Stimulated activated CD4-positive, alpha-beta T cell treated with anti-CD3 and anti-CD28 coated beads, Interleukin-1b, Interleukin-23, amount 100 ng/mL, for 24 hours (primary cell): ENCODE results near the gene FDCSP.
"Not testable (repeated sequence)": the region's sequence is repeated elsewhere in the genome, so short reads cannot be mapped to it uniquely, and the experiment has no call there.

Experiments used
- DNase-seq, 4 experiments: peaks; one replicate each; pipeline ENCODE4 v3.0.0-alpha.2; 2020; ENCODE audit warnings: low read depth in 4 of 4, low spot score in 1 of 4

The FDCSP gene

DNA sequence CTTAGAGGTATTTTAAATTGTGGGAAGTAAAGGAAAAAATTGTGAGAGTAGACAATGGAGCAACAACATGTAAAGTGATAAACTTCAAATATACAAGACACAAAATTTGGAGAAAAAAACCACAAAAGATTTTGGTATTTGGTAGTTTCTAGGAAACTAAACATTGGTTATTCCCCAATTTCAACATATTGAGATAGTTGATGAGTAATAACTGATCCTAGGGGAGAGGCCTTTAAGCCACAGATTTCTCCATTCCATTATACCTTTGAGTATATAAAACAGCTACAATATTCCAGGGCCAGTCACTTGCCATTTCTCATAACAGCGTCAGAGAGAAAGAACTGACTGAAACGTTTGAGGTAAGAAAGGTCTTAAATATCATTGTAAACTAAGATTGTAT is at the start of gene FDCSP:
TSS of gene FDCSP (plus strand) at position 301 of the 400 bp plus-strand sequence. CDS start 5,071 bp downstream, outside the sequence.
- no peak for DNase-seq

DNA sequence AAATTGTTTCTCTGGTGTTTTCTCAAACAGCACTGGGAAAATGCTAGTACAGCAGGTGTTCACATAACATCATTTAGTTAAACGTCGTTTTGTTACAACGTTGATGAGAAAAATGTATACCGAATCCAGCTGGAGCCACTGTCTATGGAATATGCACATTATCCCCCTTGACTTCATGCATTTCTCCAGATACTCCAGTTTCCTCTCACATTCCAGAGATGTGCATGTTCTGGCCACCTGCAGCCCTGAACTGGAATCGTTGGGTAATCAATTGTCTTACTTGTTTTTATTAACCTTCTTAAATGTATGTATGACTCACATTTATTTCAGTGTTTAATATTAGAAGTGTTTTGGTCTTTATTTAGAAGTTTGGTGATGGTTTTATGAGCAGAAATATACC is 48.8 kb upstream of the FDCSP start:
- DNase-seq, result no peak

DNA sequence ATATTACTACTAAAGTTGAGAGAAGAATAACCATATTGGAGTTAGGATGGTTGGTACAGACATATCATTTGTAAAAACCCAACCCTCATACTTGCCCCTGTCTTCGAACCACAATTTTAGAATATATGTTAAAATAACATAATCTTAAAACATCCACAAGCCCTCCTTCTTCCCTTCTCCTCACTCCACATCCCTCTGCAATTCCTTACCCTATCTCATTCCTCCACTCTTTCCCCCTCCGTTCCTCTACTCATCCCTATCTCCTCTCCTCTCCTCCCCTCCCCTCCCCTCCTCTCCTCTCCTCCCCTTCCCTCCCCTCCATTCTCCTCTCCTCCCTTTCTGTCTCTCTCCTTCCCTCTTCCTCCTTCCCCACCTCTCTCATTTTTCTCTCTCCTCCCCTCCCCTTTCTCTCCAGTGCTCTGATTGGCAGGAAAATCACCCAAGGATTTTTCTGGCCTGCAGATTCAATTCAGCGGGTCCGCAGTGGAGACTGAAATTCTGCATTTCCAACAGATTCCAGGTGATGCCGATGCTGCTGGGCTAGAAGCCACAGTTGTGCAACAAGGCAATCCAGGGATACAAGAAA is 47.8 kb upstream of the FDCSP start:
- DNase-seq, result no peak

DNA sequence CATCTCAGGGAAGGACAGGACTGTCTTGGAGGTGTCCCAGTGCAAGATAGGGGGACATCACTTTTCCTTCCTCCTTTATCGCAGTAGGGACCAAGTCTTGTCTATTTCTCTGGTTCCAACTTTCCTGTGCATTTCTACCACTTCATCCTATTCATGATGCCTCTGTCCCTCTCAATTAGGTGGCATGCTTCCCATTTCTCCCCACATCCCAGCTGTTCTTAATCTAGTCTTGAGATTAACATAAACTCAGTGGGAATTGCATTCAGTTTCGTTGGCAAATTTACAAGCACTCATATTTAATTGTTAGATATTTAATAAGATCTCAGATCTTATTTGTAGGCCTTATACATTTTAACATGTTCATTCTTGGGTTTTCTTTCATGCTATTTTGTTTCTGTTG is 46.1 kb upstream of the FDCSP start:
- no peak for DNase-seq

- no peak for DNase-seq
Measured at GRCh38 chr4:70181864-70182263, 44.1 kb upstream of the FDCSP start.

DNA sequence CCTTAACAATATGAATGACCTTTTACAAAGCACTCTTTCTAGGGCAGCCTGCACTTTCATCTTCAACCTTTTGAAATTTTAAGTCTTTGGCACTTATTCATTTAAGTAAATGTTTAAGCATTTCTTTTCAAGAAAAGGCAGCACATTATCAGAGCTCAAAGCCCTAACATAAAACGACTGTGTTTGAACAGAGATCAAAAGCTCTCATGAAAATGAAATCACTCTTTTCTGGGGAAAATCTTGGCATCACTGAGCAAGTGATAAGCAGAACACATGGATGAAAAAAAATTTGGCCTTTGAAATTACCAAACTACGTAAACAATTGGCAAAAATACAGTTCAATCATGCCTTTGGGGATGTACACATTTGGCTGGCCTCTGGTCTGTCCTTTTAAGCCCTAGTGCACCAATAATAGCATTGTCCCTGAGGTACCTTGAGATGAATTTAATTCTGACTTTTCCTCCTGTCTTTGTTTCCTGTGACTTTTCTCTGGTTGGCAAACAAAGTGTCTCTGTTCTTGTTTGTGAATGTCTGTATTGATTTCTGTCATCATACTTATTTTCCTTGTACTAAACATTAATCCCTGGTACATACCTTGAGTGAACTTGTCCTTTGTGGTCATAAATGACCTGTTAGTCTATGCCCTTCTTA is 43.3 kb upstream of the FDCSP start:
- no peak for DNase-seq

DNA sequence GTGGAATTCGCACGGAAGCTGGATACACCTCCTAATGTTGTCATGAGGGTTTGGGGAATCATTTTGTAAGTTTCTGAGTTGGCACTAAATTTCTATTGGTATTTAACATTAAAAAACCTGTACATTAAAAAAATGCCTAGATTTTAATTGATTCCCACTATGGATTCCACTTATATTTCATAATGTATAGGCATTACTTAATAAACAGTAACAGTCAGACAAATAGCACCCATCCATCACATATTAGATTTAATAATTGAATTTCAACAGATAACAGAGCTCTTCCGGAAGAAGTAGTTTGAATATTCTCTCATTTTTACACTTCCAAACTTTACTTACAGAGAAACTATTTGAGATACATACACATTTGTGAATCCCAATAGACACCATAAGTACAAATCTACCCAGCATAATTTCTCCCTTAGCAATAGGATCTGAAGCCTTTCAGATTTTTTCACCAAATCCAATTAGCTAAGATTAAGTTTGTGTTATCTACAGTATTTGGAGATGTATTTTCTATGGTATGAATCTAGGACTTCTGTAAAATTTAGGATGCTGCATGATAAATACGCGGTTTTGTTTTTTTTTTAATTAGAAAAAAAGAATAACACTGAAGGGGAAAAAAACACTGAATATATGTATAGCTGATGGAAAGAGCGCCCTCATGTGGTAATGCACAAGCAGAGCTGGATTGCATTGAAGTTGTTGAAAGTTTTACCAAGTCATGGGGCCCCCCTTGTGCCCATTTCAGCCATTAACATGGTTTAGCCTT is 42.6 kb upstream of the FDCSP start:
- no peak for DNase-seq

GRCh38 chr4:70183940-70184246 is 42.0 kb upstream of the FDCSP start:
- DNase-seq, result no peak

DNA sequence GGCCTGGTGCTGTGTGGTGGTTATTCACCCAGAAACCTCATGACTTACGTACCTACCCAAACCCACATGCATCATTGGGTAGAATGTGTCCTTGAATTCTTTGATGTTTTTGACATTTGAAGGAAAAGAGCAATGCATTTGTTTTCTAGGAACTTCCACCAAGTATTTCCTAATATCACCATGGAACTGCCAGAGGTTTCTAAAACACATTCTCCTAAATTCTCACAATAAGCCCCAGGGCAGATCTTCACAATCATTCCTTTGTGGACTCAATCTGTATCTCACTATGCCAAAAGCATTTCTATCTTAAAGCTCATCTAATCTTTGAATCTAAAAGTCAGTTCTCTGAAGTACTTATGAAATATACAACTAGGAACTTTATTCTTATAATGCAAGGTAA is 38.7 kb upstream of the FDCSP start:
- DNase-seq, result no peak

DNA sequence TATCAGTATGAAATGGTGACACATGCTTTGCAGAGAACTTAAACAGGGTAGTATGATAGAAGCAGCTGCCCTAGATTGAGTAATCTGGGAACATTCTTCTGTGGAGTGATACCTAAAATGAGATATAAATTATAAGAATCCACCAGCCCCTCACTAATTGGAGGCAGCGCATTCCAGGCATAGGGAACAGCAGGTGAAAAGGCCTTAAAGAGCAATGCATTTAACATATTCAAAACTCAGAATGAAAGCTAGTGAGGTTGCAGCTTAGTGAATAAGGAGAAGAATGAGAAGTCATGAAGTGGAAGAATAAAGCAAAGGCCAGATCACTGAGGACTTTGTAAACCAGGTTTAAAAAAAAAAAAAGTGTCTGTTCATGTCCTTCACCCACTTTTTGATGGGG is 35.3 kb upstream of the FDCSP start:
- no peak for DNase-seq

- DNase-seq, result no peak
Measured at GRCh38 chr4:70191647-70192046, 34.3 kb upstream of the FDCSP start.

DNA sequence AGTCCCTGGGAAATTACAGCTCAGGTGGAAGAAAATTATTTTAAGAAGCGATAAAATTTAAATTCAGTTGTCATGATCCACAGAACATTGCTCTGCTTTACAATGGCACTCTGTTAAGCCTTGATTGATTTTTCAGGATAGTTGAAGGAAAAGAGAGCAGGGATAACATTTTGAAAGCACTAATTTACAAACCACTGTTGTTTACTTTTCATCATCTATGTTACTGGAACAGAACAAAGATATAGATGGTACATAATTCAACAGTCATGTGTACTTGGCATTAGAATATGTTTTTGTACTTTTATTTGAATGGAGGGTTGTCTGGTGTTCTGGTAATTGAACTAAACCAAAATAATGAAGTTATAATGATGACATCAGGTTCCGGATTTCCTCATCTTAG is 33.0 kb upstream of the FDCSP start:
- no peak for DNase-seq

DNA sequence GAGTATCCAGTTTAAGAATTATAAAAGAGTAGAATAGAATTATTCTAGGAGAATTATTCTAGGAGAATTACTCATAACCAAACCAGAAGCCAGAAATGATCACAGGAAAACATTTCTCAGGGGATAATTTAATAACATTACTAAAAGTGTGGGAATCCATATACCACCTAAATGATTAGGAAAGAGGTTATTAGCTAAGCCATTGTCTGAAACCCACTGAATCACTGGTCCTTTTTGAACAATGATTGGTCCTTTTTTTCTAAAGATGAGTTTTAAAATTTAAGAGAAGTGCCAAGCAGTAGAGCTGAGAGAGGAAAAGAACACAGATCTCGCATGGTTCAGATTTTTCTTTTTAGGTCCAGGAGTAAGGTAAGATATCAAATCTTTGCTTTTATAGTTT is 30.5 kb upstream of the FDCSP start, which contains the start of gene ODAM:
TSS of gene ODAM (plus strand) at position 301 of the 400 bp plus-strand sequence. CDS start 819 bp downstream, outside the sequence.
- DNase-seq, result no peak

DNA sequence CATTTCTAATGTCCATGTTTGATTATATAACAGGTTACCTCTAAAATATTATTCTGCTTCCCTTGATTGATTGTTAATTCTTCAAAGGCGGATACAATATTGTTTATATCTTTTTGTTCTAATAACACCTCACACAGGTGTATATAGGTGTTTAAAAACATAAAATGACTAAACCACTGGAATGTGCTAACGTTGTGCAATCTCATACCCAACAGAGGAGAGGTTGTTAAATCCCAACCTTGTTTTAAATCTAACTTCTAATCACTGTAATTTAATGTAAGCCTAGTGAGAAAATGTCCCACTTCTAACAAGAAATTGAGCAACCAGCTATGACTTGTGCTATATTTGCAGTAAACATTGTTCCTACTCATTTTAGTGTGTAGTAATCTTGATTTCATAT is 29.1 kb upstream of the FDCSP start:
- no peak for DNase-seq

DNA sequence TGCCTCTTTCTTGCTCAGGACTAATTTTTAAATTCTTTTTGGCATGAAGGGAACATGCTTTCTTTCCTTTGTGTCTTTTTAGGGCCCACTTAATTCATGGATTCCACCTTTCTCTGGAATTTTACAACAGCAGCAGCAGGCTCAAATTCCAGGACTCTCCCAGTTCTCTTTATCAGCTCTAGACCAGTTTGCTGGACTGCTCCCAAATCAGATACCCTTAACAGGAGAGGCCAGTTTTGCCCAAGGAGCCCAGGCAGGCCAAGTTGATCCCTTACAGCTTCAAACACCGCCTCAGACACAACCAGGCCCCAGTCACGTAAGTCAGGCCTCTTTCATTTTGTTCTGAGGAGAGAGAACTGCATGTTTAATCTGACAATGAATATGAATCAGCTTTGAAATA is 28.1 kb upstream of the FDCSP start:
- DNase-seq, result no peak

- DNase-seq, result no peak
Measured at GRCh38 chr4:70203601-70204000, 22.3 kb upstream of the FDCSP start.

- DNase-seq, result not testable (repeated sequence)
Measured at GRCh38 chr4:70212752-70213151, 13.2 kb upstream of the FDCSP start.

- not testable (repeated sequence) for DNase-seq
Measured at GRCh38 chr4:70216109-70216508, 9.8 kb upstream of the FDCSP start.

GRCh38 chr4:70216550-70216949 is 9.4 kb upstream of the FDCSP start:
- DNase-seq, result not testable (repeated sequence)

DNA sequence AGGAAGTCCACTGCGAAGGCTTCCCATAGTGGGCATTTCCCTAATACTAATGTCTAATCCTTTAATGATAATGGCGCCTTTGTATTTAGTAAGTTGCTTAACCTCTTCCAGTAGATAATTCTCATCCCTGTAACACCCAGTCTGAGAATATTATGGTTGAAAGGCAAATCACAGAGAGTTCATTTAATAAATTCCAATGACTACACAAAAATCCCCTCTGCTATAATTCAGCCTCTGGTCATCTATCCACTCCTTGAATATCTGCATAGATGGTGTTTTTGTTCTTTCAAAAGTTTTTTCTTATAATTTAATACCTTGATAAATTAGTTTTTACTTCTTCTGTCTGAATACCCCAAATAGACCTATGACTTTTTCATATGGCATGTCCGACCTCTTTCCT is 4.5 kb upstream of the FDCSP start:
- not testable (repeated sequence) for DNase-seq

GRCh38 chr4:70221818-70222217 is 4.1 kb upstream of the FDCSP start:
- DNase-seq, result not testable (repeated sequence)

- no peak for DNase-seq
Measured at GRCh38 chr4:70236125-70236524, 10.2 kb downstream of the FDCSP start.
